ENCODE data around the gene CDKAL1.
"Not testable (repeated sequence)": the region's sequence is repeated elsewhere in the genome, so short reads cannot be mapped to it uniquely, and the experiment has no call there.

CDKAL1 gene

GRCh38 chr6:21193790-21194475 lies 659.7 kb downstream of the CDKAL1 start:
- no peak for DNase-seq

GRCh38 chr6:21195301-21195700 lies 661.0 kb downstream of the CDKAL1 start:
- DNase-seq, result not testable (repeated sequence)

- no peak for DNase-seq
Observed at GRCh38 chr6:21198032-21198640, 663.9 kb downstream of the CDKAL1 start.

- DNase-seq, result no peak
Observed at GRCh38 chr6:21199262-21199661, 665.0 kb downstream of the CDKAL1 start.

- DNase-seq, result no peak
Observed at GRCh38 chr6:21200134-21200870, 666.0 kb downstream of the CDKAL1 start.

- DNase-seq, result no peak
Observed at GRCh38 chr6:21201187-21201586, 666.9 kb downstream of the CDKAL1 start.

- DNase-seq, result no peak
Observed at GRCh38 chr6:21201637-21202350, 667.5 kb downstream of the CDKAL1 start.

GRCh38 chr6:21202521-21202920 lies 668.3 kb downstream of the CDKAL1 start:
- DNase-seq, result no peak

- DNase-seq, result no peak
Observed at GRCh38 chr6:21204951-21205350, 670.7 kb downstream of the CDKAL1 start.

- no peak for DNase-seq
Observed at GRCh38 chr6:21208081-21208795, 674.0 kb downstream of the CDKAL1 start.

- DNase-seq, result no peak
Observed at GRCh38 chr6:21208796-21209186, 674.5 kb downstream of the CDKAL1 start.

- DNase-seq, result peak; percentile 26
Observed at GRCh38 chr6:21213492-21213891, 679.2 kb downstream of the CDKAL1 start.

GRCh38 chr6:21214738-21215448 lies 680.6 kb downstream of the CDKAL1 start:
- no peak for DNase-seq

GRCh38 chr6:21219241-21219640 lies 685.0 kb downstream of the CDKAL1 start:
- no peak for DNase-seq

- DNase-seq, result no peak
Observed at GRCh38 chr6:21219856-21220255, 685.6 kb downstream of the CDKAL1 start.

- DNase-seq, result no peak
Observed at GRCh38 chr6:21220271-21220987, 686.2 kb downstream of the CDKAL1 start.

GRCh38 chr6:21222656-21223055 lies 688.4 kb downstream of the CDKAL1 start:
- no peak for DNase-seq

GRCh38 chr6:21225912-21226311 lies 691.7 kb downstream of the CDKAL1 start:
- DNase-seq, result no peak

GRCh38 chr6:21227486-21227885 lies 693.2 kb downstream of the CDKAL1 start:
- peak; percentile 50 for DNase-seq

GRCh38 chr6:21228411-21228810 lies 694.2 kb downstream of the CDKAL1 start:
- peak; percentile 49 for DNase-seq

- DNase-seq, result no peak
Observed at GRCh38 chr6:21228876-21229460, 694.7 kb downstream of the CDKAL1 start.

All from fibroblast of skin of right quadriceps (primary cell).